GM18511 (cell line): ENCODE measurements around the gene CPAMD8.
"Not testable (repeated sequence)": the region's sequence is repeated elsewhere in the genome, so short reads cannot be mapped to it uniquely, and the experiment has no call there.

Source experiments
- ATAC-seq: cut with Tn5 transposase; IDR thresholded peaks from one replicate; pipeline ENCODE4 v1.9.1; 2021; ENCODE audit warnings: mild to moderate bottlenecking, moderate library complexity; ENCODE audit not compliant: unreplicated experiment

CPAMD8 gene

GRCh38 chr19:17041976-17042375, 15.4 kb upstream of the CPAMD8 start:
- no peak for ATAC-seq

DNA sequence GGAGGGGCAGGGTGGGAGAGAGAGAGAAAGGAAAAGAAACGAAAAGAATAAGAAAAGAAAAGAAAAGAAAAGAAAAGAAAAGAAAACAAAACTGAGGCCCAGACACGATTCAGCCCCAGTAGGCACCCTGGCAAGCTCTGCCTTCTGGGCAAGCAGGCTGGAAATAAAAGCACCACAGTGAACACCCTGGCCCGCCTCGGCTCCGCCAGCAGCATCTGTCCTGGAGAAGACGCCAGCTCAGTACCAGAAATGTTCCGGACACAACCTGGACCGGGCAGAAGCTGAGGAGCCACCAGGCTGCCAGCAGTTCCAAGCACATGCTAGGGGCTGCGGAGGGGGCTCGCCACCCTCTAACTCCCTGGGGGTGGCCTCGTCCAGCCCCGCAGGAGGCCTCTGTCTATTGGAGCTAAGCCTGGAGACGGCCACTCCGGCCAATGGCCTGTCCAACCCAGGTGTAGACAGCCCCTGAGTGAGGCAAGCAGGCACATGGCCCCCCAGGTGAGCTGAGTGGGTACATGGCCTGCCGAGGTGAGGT, 11.4 kb upstream of the CPAMD8 start:
- ATAC-seq: no peak

GRCh38 chr19:17037184-17037583, 10.6 kb upstream of the CPAMD8 start:
- no peak for ATAC-seq

DNA sequence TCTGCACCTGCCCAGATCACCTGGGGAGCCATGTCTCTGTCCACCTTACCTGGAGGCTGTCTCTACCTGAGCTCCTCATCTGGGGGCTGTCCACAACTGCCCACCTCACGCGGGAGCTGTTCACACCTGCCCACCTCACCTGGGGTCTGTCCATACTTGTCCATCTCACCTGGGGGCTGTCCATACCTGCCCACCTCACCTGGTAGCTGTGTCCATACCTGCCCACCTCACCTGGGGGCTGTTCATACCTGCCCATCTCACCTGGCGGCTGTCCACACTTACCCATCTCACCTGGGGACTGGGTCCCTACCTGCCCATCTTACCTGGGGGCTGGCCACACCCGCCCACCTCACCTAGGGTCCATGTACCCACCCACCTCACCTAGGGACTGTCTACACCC, 10.0 kb upstream of the CPAMD8 start:
- no peak for ATAC-seq

- ATAC-seq: no peak
Measured at GRCh38 chr19:17035842-17036424, 9.3 kb upstream of the CPAMD8 start.

GRCh38 chr19:17031741-17032140, 5.1 kb upstream of the CPAMD8 start:
- no peak for ATAC-seq

- ATAC-seq: no peak
Measured at GRCh38 chr19:17027535-17027975, 945 bp upstream of the CPAMD8 start.

DNA sequence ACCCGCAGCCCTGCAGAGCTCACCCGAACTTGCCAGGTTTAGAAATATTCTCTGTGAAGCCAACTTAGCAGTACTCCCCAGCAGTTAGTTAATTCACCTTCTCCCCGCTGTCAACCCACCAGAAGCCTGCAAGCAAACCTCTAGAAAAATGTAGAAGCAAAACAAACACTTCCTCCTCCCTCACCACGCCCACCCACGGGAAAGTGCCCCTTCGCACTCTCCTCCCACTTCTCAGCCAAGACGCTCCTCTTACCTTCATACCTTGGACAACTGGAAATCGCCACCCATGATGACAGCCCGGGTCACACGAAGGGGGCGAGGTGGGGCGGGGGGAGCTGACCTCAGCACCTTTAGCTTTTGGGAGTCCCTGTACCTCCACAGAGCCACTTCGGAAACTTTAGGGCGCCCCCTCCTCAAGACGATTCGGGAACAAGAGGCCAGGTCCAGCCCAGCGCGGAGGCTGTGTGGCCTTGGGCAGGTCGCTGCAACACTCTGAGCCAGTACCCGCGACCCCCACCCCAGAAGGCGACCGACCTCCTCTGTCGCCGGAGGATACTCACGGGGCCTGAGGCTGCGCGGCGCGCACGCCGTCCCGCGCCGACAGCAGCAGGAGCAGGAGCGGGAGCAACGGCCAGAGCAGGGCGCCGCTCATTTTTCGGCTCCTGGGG, 485 bp downstream of the CPAMD8 start:
- no peak for ATAC-seq

DNA sequence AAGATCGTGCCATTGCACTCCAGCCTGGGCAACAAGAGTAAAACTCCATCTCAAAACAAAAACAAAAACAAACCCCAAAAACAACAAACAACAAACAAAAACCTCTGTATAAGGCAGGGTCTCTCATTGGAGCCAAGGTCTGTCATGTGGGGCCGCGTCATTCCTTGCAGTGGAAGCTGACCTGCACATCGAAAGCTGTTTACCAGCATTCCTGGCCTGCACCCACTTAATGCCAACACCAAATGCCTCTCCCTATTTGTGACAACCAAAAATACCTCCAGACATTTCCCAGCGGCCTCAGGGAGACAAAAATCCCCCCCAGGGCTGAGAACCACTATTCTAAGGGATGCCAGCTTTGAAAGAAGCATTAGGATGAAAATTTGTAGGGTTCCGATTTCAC, 1.2 kb downstream of the CPAMD8 start:
- no peak for ATAC-seq

GRCh38 chr19:17024941-17025340, 1.7 kb downstream of the CPAMD8 start:
- ATAC-seq: not testable (repeated sequence)

GRCh38 chr19:17023805-17024204, 2.8 kb downstream of the CPAMD8 start:
- no peak for ATAC-seq

- ATAC-seq: no peak
Measured at GRCh38 chr19:17022738-17023137, 3.9 kb downstream of the CPAMD8 start.

- ATAC-seq: no peak
Measured at GRCh38 chr19:17021793-17022590, 4.6 kb downstream of the CPAMD8 start.

- no peak for ATAC-seq
Measured at GRCh38 chr19:17021328-17021727, 5.3 kb downstream of the CPAMD8 start.

DNA sequence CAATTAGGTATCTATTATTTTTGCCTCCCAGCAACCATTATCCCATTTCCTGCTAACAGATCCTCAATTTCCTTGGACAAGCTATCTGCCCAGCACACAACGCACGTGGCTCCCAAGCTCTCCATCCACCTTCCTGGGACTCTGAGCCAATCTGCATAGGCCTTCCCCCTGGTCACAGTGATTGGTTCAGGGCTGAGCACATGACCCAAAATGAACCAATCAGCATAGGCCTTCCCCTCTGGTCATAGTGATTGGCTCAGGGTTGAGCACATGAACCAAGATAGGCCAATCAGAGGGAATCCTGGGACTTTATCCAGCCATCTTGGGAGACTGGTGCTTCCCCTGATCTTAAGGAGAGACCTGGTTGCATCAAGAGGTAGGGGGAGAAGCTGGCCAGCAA, 5.8 kb downstream of the CPAMD8 start:
- no peak for ATAC-seq

GRCh38 chr19:17020385-17020784, 6.2 kb downstream of the CPAMD8 start:
- no peak for ATAC-seq

DNA sequence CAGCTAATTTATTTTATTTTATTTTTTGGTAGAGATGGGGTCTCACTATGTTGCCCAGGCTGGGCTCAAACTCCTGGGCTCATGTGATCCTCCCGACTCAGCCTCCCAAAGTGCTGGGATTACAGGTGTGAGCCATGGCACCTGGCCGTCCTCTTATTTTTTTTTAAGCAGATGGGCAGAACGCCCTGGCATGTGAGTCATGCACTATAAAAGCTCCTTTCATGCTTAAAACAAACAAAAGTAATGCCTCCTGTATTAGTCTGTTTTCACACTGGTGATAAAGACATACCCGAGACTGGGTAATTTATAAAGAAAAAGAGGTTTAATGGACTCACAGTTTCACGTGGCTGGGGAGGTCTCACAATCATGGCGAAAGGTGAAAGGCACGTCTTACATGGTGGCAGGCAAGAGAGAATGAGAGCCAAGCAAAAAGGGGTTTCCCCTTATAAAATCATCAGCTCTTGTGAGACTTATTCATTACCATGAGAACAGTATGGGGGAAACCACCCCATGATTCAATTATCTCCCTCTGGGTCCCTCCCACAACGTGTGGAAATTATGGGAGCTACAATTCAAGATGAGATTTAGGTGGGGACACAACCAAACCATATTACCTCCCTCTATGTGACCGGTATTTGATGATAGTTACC, 12.3 kb downstream of the CPAMD8 start:
- not testable (repeated sequence) for ATAC-seq

DNA sequence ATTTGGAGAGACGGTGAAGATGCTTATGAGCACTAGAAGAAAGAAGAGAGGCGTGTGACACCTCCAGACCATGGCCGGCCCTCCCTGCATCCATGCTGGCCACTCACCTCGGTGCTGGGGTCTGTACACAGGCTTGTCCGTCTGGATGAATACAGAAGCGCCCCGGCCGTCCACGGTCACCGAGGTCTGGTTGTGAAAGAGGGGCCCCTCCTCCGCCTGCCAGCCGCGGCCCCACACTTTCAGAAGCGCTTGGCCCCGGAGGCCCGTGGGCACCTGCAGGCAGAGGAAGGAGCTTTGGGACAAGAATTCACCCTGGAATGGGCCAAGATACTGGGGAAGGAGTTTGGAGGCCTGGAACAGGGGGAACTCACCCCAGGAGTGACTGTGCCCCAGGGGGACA, 15.1 kb downstream of the CPAMD8 start:
- no peak for ATAC-seq

GRCh38 chr19:17006579-17006978, 20.0 kb downstream of the CPAMD8 start:
- no peak for ATAC-seq

DNA sequence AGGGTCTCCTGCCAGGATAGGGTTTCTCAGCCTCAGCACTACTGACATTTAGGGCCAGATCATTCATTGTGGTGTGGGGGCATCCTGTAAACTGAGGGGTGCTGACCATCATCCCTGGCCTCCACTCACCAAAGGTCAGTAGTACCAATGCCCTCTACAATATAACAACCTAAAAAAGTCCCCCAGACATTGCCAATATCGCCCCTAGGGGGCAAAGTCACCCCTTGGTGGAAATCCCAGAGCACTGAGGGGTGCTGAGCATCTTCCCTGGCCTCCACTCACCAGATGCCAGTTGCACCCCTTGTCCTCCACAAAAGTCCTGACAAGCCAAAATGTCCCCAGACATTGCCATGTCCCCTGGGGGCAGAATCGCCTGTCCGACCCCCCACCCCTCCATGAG, 21.6 kb downstream of the CPAMD8 start:
- no peak for ATAC-seq

GRCh38 chr19:17004386-17004785, 22.2 kb downstream of the CPAMD8 start:
- ATAC-seq: no peak
